GM19324 (cell line): Measurements from ENCODE around the gene SMYD3.

Experiments
- ATAC-seq: cut with Tn5 transposase; IDR thresholded peaks from one replicate; pipeline ENCODE4 v1.9.1; 2021; ENCODE audit warnings: mild to moderate bottlenecking, moderate library complexity; ENCODE audit not compliant: unreplicated experiment, low FRiP score

The SMYD3 gene

GRCh38 chr1:246318036-246318359, 189.1 kb downstream of the SMYD3 start:
- ATAC-seq: no peak

GRCh38 chr1:246317332-246318035, 189.6 kb downstream of the SMYD3 start:
- ATAC-seq: no peak

GRCh38 chr1:246311461-246311860, 195.6 kb downstream of the SMYD3 start:
- no peak for ATAC-seq

- no peak for ATAC-seq
Measured at GRCh38 chr1:246309247-246309884, 197.7 kb downstream of the SMYD3 start.

GRCh38 chr1:246308533-246309075, 198.5 kb downstream of the SMYD3 start:
- no peak for ATAC-seq

GRCh38 chr1:246306415-246307037, 200.6 kb downstream of the SMYD3 start:
- no peak for ATAC-seq

GRCh38 chr1:246304484-246305259, 202.4 kb downstream of the SMYD3 start:
- ATAC-seq: no peak

- no peak for ATAC-seq
Measured at GRCh38 chr1:246302711-246303317, 204.3 kb downstream of the SMYD3 start.

- ATAC-seq: no peak
Measured at GRCh38 chr1:246302251-246302625, 204.8 kb downstream of the SMYD3 start.

- ATAC-seq: no peak
Measured at GRCh38 chr1:246301553-246302250, 205.4 kb downstream of the SMYD3 start.

GRCh38 chr1:246300626-246301549, 206.2 kb downstream of the SMYD3 start:
- no peak for ATAC-seq

- no peak for ATAC-seq
Measured at GRCh38 chr1:246297279-246298265, 209.5 kb downstream of the SMYD3 start.

- no peak for ATAC-seq
Measured at GRCh38 chr1:246295968-246296367, 211.1 kb downstream of the SMYD3 start.

- no peak for ATAC-seq
Measured at GRCh38 chr1:246295340-246295739, 211.7 kb downstream of the SMYD3 start.

- ATAC-seq: no peak
Measured at GRCh38 chr1:246294263-246294662, 212.8 kb downstream of the SMYD3 start.

GRCh38 chr1:246293366-246294121, 213.5 kb downstream of the SMYD3 start:
- no peak for ATAC-seq

- ATAC-seq: no peak
Measured at GRCh38 chr1:246292571-246292970, 214.5 kb downstream of the SMYD3 start.
